Effector memory CD4-positive, alpha-beta T cell (primary cell): ENCODE measurements around the gene AGR3.

Experiments
- DNase-seq, 3 donors: peaks; one replicate each; pipeline ENCODE4 v3.0.0-alpha.2; 2020
- H3K27ac ChIP-seq: 2 replicates; pipeline ENCODE4 v1.7.0; 2013; ENCODE audit warnings: mild to moderate bottlenecking, low read length, moderate library complexity; ENCODE audit not compliant: insufficient read depth, poor library complexity, severe bottlenecking
- H3K27me3 ChIP-seq: replicated peaks from 2 replicates; pipeline ENCODE4 v1.7.0; 2013; ENCODE audit warnings: mild to moderate bottlenecking, low read length; ENCODE audit not compliant: insufficient read depth, control insufficient read depth, poor library complexity, severe bottlenecking
- H3K36me3 ChIP-seq: 2 replicates; pipeline ENCODE4 v1.7.0; 2013; ENCODE audit warnings: mild to moderate bottlenecking, low read length, moderate library complexity; ENCODE audit not compliant: control insufficient read depth, insufficient read depth
- H3K4me1 ChIP-seq: 2 replicates; pipeline ENCODE4 v1.7.0; 2013; ENCODE audit warnings: low read length, mild to moderate bottlenecking; ENCODE audit not compliant: control insufficient read depth, insufficient read depth, poor library complexity, severe bottlenecking
- H3K4me3 ChIP-seq: 2 replicates; pipeline ENCODE4 v1.7.0; 2013; ENCODE audit warnings: low read length, low read depth, mild to moderate bottlenecking; ENCODE audit not compliant: insufficient read depth, poor library complexity, severe bottlenecking
- H3K9me3 ChIP-seq: 2 replicates; pipeline ENCODE4 v1.7.0; 2013; ENCODE audit warnings: mild to moderate bottlenecking, low read length, moderate library complexity; ENCODE audit not compliant: control insufficient read depth

AGR3 gene

DNA sequence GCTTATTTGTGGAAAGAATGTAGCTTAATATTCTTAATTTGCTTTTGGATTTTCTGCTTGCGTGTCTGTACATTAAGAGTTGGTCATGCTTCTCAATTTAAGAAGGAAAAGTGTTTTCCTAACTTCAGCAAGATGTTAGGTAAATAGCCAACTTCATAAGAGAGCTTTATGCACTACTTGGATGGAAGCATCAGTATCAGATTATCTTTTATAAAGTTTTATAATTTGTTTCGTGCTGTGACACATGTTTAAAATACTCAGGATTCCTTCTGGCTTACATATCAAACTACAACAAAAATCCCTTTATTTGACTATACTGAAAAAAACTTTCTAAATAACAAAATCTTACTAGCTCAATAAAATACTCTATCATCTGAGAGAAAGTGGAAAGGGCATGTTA, 42.1 kb downstream of the AGR3 start:
- H3K27ac ChIP-seq, result no peak overlapping the region
- H3K4me3 ChIP-seq, result no peak overlapping the region
- H3K4me1 ChIP-seq, result no peaks in the 10 kb centered on the region
- no peaks in the 10 kb centered on the region for H3K36me3 ChIP-seq
- no peak for DNase-seq
- no peaks in the 10 kb centered on the region for H3K27me3 ChIP-seq
- H3K9me3 ChIP-seq, result no peaks in the 10 kb centered on the region

DNA sequence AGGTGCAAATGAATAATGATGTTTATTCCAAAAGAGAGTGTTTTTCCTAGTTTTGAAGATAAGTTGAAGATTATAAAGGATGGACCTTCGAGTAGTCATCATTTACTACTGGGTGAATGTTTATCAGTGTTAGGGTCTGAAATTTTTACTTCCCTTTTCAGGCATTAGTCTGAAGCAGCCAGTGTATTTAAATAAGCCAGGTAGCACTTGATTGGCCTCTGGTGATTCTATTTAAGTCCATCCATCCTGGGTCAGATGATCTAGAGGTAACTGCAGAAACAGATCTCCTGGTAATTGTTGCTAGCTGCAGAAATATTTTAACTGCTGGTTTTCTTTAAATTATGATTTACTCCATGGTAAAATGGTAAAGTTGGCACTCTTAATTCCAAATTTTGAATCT, 42.9 kb downstream of the AGR3 start:
- H3K27ac ChIP-seq, result no peak overlapping the region
- H3K4me3 ChIP-seq, result no peak overlapping the region
- no peaks in the 10 kb centered on the region for H3K36me3 ChIP-seq
- no peaks in the 10 kb centered on the region for H3K4me1 ChIP-seq
- DNase-seq, result no peak
- no peaks in the 10 kb centered on the region for H3K9me3 ChIP-seq
- no peaks in the 10 kb centered on the region for H3K27me3 ChIP-seq

DNA sequence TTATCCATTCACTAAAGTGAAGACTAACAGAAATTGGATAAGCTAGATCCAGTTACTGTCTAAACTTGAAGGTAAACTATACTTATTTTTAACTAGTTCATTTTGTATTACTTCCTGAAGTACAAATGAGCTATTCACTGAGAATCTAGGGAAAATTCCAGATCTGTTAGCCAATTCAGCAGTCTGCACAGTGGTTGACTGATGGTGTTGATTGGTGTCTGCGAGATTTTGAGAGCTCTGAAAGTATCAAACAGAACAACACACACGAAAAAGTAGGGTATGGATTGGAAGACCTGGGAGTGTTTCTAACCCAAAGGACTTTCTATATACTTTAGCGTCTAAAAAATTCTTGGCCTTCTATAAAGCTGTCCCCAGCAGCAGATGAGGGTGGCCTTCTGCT, 43.4 kb downstream of the AGR3 start:
- no peaks in the 10 kb centered on the region for H3K27me3 ChIP-seq
- H3K27ac ChIP-seq, result no peak overlapping the region
- H3K4me1 ChIP-seq, result no peaks in the 10 kb centered on the region
- no peaks in the 10 kb centered on the region for H3K9me3 ChIP-seq
- DNase-seq, result no peak
- H3K4me3 ChIP-seq, result no peak overlapping the region
- no peaks in the 10 kb centered on the region for H3K36me3 ChIP-seq

DNA sequence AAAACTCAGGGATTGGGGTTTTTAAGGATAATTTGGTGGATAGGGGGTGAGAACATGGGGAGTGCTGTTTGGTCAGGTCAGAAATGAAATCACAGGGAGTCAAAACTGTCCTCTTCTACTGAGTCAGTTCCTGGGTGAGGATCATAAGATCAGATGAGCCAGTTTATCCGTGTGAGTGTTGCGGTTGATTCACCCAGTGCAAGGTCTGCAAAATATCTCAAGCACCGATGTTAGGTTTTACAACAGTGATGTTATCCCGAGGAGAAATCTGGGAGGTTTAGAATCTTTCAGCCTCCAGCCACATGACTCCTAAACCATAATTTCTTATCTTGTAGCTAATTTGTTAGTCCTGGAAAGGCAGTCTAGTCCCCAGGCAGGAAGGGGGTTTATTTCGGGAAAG, 45.3 kb downstream of the AGR3 start:
- Histone ChIP-seq H3K27ac (no peak overlapping the region), H3K9me3 (no peaks in the 10 kb centered on the region), H3K27me3 (no peaks in the 10 kb centered on the region)

GRCh38 chr7:16833373-16833772, 48.4 kb downstream of the AGR3 start:
- no peak overlapping the region for H3K27ac ChIP-seq
- no peak for DNase-seq
- H3K36me3 ChIP-seq, result no peaks in the 10 kb centered on the region
- no peak overlapping the region for H3K4me3 ChIP-seq
- no peaks in the 10 kb centered on the region for H3K9me3 ChIP-seq
- H3K4me1 ChIP-seq, result no peaks in the 10 kb centered on the region
- no peaks in the 10 kb centered on the region for H3K27me3 ChIP-seq

More for the DNA sequence above, 45.3 kb downstream of the AGR3 start:
- Histone ChIP-seq H3K4me3 (no peak overlapping the region), H3K4me1 (no peaks in the 10 kb centered on the region), H3K36me3 (no peaks in the 10 kb centered on the region)
- no peak for DNase-seq

- no peak for DNase-seq
- no peak overlapping the region for H3K27ac ChIP-seq
- H3K9me3 ChIP-seq, result no peaks in the 10 kb centered on the region
- H3K36me3 ChIP-seq, result no peaks in the 10 kb centered on the region
- H3K4me3 ChIP-seq, result no peak overlapping the region
- H3K27me3 ChIP-seq, result no peaks in the 10 kb centered on the region
- H3K4me1 ChIP-seq, result no peaks in the 10 kb centered on the region
Measured at GRCh38 chr7:16826060-16826459, 55.7 kb downstream of the AGR3 start.

- Histone ChIP-seq H3K4me3 (no peak overlapping the region), H3K36me3 (no peaks in the 10 kb centered on the region), H3K27ac (no peak overlapping the region), H3K27me3 (no peaks in the 10 kb centered on the region), H3K4me1 (no peaks in the 10 kb centered on the region), H3K9me3 (no peaks in the 10 kb centered on the region)
- no peak for DNase-seq
Measured at GRCh38 chr7:16822029-16822428, 59.8 kb downstream of the AGR3 start.

DNA sequence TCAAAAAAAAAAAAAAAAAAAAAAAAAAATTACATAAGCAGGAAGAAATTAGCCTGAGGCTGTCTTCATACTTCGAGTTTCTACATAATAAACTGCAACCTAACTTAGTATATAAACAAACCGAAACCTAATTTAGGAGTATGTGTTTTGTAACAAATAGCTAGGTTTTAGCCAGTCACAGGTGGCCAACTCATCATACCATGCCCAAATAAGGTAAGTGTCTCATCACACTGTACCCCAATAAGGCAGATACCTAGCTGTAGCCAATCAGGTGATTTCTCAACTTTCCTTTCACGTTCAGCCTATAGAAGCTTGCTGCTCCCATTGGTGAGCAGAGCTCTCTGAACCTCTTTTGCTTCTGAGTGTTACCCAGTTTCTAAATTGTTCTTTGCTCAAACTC, 63.1 kb downstream of the AGR3 start:
- Histone ChIP-seq H3K27me3 (no peaks in the 10 kb centered on the region), H3K36me3 (no peaks in the 10 kb centered on the region), H3K4me1 (no peaks in the 10 kb centered on the region), H3K4me3 (no peak overlapping the region), H3K27ac (no peak overlapping the region), H3K9me3 (no peaks in the 10 kb centered on the region)
- DNase-seq, result no peak

GRCh38 chr7:16817536-16817935, 64.2 kb downstream of the AGR3 start:
- Histone ChIP-seq H3K27me3 (no peaks in the 10 kb centered on the region), H3K36me3 (no peaks in the 10 kb centered on the region), H3K9me3 (no peaks in the 10 kb centered on the region), H3K4me3 (no peak overlapping the region), H3K27ac (no peak overlapping the region), H3K4me1 (no peaks in the 10 kb centered on the region)
- no peak for DNase-seq

DNA sequence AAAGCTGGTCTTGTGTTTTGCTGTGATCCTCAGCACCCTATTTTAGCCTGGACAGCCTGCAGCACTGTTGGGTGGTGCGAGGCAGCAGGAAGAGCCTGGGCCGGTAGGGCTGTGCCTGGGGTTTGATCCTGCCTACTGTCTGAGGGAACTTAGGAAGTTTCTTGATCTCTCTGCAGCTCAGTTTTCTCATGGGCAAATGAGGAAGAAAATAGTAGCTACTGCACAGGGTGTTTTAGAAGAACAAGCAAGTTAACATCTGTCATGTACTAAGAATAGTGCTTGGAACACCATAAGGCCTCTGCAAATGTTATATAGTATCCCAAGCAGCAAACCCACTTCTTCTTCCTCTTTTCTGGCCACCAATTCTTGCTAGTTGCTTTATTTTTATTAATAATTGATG, 65.0 kb downstream of the AGR3 start:
- Histone ChIP-seq H3K4me3 (no peak overlapping the region), H3K27me3 (no peaks in the 10 kb centered on the region), H3K4me1 (no peaks in the 10 kb centered on the region), H3K36me3 (no peaks in the 10 kb centered on the region), H3K9me3 (no peaks in the 10 kb centered on the region), H3K27ac (no peak overlapping the region)
- no peak for DNase-seq

DNA sequence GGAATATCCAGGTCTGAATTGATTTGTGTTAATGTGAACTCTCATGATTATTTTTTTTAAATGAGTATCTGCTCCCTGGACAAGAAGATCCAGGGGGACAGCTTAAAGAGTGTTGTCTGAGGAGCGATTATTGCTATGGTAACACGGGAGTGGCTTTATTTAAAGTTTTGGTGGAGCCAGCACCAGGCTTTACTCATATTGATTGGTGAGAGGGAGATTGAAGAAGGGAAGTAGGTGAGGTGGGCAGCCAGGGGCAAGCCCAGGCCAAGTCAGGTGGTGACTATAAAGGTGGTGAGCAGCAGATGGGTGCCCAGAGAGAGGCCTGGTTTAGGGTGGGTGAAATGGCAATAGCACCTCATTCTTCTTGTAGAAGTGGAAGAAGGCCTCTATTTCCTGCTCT, 66.8 kb downstream of the AGR3 start:
- Histone ChIP-seq H3K27ac (no peak overlapping the region), H3K27me3 (no peaks in the 10 kb centered on the region), H3K36me3 (no peaks in the 10 kb centered on the region), H3K9me3 (no peaks in the 10 kb centered on the region), H3K4me3 (no peak overlapping the region), H3K4me1 (no peaks in the 10 kb centered on the region)
- DNase-seq, result no peak
